ENCODE data around the gene TNRC18. TPM values are rescaled to one million over a fixed set of nuclear protein-coding genes. Genes with fewer than 3 reads are reported as not detected.

Gene TNRC18
- polyA plus RNA-seq, 1 of the 3 experiments (the other 2 are of a cell fraction), result 34.4 TPM

DNA sequence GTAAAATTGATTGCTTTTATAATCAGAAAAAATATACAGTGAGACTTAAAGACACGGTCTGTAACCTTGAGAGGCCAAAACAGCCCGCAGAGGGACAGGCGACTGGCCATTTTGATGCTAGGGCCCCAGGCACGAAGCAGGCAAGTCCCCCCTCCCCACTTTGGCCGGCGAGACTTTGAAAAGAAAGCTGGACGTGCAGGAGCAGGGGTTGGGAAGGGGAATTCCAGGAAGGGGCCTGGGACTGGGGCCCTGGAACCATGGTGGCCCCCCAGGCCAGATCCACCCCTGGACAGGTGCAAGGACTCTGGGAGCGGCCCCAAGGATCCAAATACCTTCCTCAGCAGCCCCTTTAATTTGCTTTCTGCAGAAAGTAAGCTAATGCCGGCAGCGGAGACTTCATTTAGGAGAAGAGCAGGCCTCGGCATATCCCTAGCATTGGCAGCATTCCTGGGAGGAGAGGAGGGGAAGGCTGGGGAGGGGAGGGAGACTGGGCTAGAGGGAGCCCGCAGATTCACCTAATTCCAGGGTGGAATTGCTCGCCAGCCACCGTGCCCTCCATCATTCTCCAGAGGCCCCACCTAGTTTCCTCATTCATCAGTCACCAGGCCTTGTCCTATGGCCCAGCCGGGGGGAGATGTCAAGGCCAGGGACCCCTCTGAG, 24.9 kb upstream of the TNRC18 start (continued):
- TF ChIP-seq, protein P1, sequence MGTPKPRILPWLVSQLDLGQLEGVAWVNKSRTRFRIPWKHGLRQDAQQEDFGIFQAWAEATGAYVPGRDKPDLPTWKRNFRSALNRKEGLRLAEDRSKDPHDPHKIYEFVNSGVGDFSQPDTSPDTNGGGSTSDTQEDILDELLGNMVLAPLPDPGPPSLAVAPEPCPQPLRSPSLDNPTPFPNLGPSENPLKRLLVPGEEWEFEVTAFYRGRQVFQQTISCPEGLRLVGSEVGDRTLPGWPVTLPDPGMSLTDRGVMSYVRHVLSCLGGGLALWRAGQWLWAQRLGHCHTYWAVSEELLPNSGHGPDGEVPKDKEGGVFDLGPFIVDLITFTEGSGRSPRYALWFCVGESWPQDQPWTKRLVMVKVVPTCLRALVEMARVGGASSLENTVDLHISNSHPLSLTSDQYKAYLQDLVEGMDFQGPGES (IDR thresholded peaks at IDR 0.05; ENCODE audit: low read depth, low read length), result no peak
- no peak for TF ChIP-seq PBX3 (IDR thresholded peaks at IDR 0.05)

GRCh38 chr7:5445981-5446594, 22.5 kb upstream of the TNRC18 start:
- POLR2A ChIA-PET, result no interaction called here
- peaks cover 0 to 3% of the 10 kb centered on the region in 2 experiments; a peak in 1 of 4 replicates for H3K4me1 ChIP-seq (ENCODE audit: control insufficient read depth in 1 of 2, insufficient read depth in 2 of 2, low read depth in 1 of 2, low read length in 1 of 2)
- H3K4me3 ChIP-seq (ENCODE audit: low read depth in 2 of 2, low read length in 1 of 2), result no peak overlapping the region
- H3K79me2 ChIP-seq (ENCODE audit: insufficient read depth), result no peaks in the 10 kb centered on the region
- H4K20me1 ChIP-seq (ENCODE audit: insufficient read depth), result no peaks in the 10 kb centered on the region
- CTCF ChIA-PET, result interaction anchor here (1.0 to 1.2 kb wide), 2 partner anchors 81 to 220 kb away, joined by 3 read pairs; no protein-coding TSS in a partner anchor
- H3K27ac ChIP-seq (ENCODE audit: low read depth in 2 of 2, low read length in 1 of 2), result no peak overlapping the region
- H3K9me2 ChIP-seq, result no peaks in the 10 kb centered on the region
- no peak for TF ChIP-seq RAD21 (IDR thresholded peaks at IDR 0.05; ENCODE audit: low read length)
- TF ChIP-seq JUND (IDR thresholded peaks at IDR 0.05), result no peak
- TF ChIP-seq, protein P2, sequence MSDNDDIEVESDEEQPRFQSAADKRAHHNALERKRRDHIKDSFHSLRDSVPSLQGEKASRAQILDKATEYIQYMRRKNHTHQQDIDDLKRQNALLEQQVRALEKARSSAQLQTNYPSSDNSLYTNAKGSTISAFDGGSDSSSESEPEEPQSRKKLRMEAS (IDR thresholded peaks at IDR 0.05; ENCODE audit: low read depth), result no peak
- no peak for TF ChIP-seq RFX5 (IDR thresholded peaks at IDR 0.05; ENCODE audit: low read length)
- TF ChIP-seq FOSL2 (IDR thresholded peaks at IDR 0.05; ENCODE audit: borderline replicate concordance, low read depth), result no peak
- TF ChIP-seq GABPA (IDR thresholded peaks at IDR 0.05; ENCODE audit: low read depth), result no peak
- TF ChIP-seq, protein P3, sequence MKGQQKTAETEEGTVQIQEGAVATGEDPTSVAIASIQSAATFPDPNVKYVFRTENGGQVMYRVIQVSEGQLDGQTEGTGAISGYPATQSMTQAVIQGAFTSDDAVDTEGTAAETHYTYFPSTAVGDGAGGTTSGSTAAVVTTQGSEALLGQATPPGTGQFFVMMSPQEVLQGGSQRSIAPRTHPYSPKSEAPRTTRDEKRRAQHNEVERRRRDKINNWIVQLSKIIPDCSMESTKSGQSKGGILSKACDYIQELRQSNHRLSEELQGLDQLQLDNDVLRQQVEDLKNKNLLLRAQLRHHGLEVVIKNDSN (IDR thresholded peaks at IDR 0.05; ENCODE audit: borderline replicate concordance, low read depth), result no peak
- TF ChIP-seq, protein P1 (IDR thresholded peaks at IDR 0.05; ENCODE audit: low read depth, low read length), result no peak
- TF ChIP-seq CHD2 (IDR thresholded peaks at IDR 0.05; ENCODE audit: low read length, partially characterized antibody), result no peak
- H3K4me2 ChIP-seq, result no peak overlapping the region
- H2AFZ ChIP-seq (ENCODE audit: low read depth), result no peak overlapping the region
- no peaks in the 10 kb centered on the region for H3K27me3 ChIP-seq (ENCODE audit: insufficient read depth)
- DNase-seq, result peak; percentile 43
- H3K36me3 ChIP-seq (replicated peaks in 1 of 2; ENCODE audit: control insufficient read depth in 1 of 2, insufficient read depth in 2 of 2, low read length in 1 of 2), result no peaks in the 10 kb centered on the region
- H3K9ac ChIP-seq, result no peak overlapping the region
- 82% methylated on average over 16 of the region's 19 CpGs for WGBS (ENCODE audit: low lambda C conversion rate)
- no peaks in the 10 kb centered on the region for H3K9me3 ChIP-seq
- peaks cover 15% of the 10 kb centered on the region for H3F3A ChIP-seq (replicated peaks; ENCODE audit: insufficient read depth)

Measured in SK-N-SH (cell line).